ENCODE measurements around the gene MAST2.

GRCh38 chr1:45974541-45975269, 171.3 kb downstream of the MAST2 start:
- TF ChIP-seq FOXK1 (CRISPR knock-in tag; IDR thresholded peaks at IDR 0.05) (no peak), CTCF (IDR thresholded peaks at IDR 0.05) (no peak), PREB (CRISPR knock-in tag; IDR thresholded peaks at IDR 0.05; ENCODE audit: borderline replicate concordance) (no peak)
